Body of pancreas (tissue), 4 donors: Measurements from ENCODE around the gene ARID1B. TPM values are rescaled to one million over a fixed set of nuclear protein-coding genes. Genes with fewer than 3 reads are reported as not detected.

ENCODE experiments used
- ATAC-seq: fragments of 150-250 bp; one replicate; pipeline ENCODE4 v1.9.1; 2016
- DNase-seq, 4 donors: peaks; one replicate each; pipeline ENCODE4 v3.0.0-alpha.2; 2019
- H3K27ac ChIP-seq, 4 donors: fragments of 200-600 bp; sonication (generic); 1 replicate in 3 of 4; 2 replicates in 1 of 4; pipeline versions ENCODE4 v1.5.1 to v1.6.1; 2016 to 2019; ENCODE audit warnings: mild to moderate bottlenecking in 1 of 4, mixed read lengths in 1 of 4, moderate library complexity in 1 of 4
- H3K27me3 ChIP-seq, 2 donors: fragments of 200-600 bp; sonication (generic); one replicate each; pipeline ENCODE4 v1.6.0; 2016; ENCODE audit warnings: mild to moderate bottlenecking in 1 of 2
- H3K36me3 ChIP-seq, 2 donors: fragments of 200-600 bp; sonication (generic); replicated peaks in 1 of 2; 2 replicates each; pipeline ENCODE4 v1.5.1; 2016; ENCODE audit warnings: low read depth in 2 of 2; ENCODE audit not compliant: insufficient read depth in 1 of 2
- H3K4me1 ChIP-seq: fragments of 200-600 bp; sonication (generic); one replicate; pipeline ENCODE4 v1.6.0; 2016
- H3K4me3 ChIP-seq, 2 donors: fragments of 200-600 bp; sonication (generic); 1 replicate in 1 of 2; 2 replicates in 1 of 2; pipeline ENCODE4 v1.5.1; 2016 to 2019
- H3K9me3 ChIP-seq, 3 donors: fragments of 200-600 bp; sonication (generic); 1 replicate in 2 of 3; 2 replicates in 1 of 3; pipeline ENCODE4 v1.5.1; 2016
- POLR2A ChIP-seq, 3 donors: fragments of 450-650 bp; IDR thresholded peaks; one replicate each; pipeline ENCODE4 v1.6.1; 2016; ENCODE audit warnings: antibody characterized with exemption in 3 of 3, mild to moderate bottlenecking in 2 of 3
- WGBS, 2 donors: methylation state at CpG; one replicate each; pipeline ENCODE4 v1.1.5; 2017; 5-methylcytosine and 5-hydroxymethylcytosine counted together
- intact Hi-C: fragments of 100-400 bp; cut with DNase I; formaldehyde crosslinking; loops from one replicate; pipeline ENCODE4 v1.15.1; 2023
- total RNA-seq, 2 donors: library from RNA; depleted of rRNA; stranded (reverse); fragments of >200 nt; gene quantifications; one replicate each; pipeline ENCODE4 v1.1.0, GENCODE V29; 2016
- TF ChIP-seq, protein P1 (sequence below), 7 experiments: fragments of 450-650 bp in 4 of 7; fragments of 200-600 bp in 3 of 7; sonication (generic) in 3 of 7; IDR thresholded peaks; one replicate each; pipeline ENCODE4 v1.5.1; 2016 to 2019; ENCODE audit warnings: antibody characterized with exemption in 7 of 7

ARID1B gene
- total RNA-seq, 2 donors from 2014 or later, result 71.5 to 85.1 TPM

DNA sequence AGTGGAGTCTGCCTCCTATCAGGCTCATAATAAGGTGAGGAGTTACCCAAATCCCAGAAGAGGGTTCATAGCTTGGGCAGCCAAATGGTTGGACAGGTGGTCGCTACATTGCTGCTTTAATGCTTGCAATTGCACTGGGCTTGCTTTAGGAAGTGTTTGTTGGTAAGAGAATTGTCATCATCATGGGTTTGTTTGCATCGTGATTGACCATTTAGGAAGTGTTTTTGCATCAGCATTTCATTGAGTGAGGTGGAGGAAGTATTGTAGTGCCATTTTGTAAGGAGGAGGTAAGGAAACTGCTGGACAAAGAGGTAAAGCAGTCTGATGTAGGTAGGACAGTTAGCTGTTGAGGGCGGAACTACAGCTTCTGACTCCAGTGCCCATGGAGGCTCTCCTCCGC lies 101.5 kb downstream of the ARID1B start:
- DNase-seq, result no peak
- 89 to 96% methylated on average over 4 of the region's 4 CpGs for WGBS, 2 donors
- H3K27ac ChIP-seq, result no peak overlapping the region
- H3K4me1 ChIP-seq, result peaks cover 55% of the 10 kb centered on the region
- TF ChIP-seq, protein P1, sequence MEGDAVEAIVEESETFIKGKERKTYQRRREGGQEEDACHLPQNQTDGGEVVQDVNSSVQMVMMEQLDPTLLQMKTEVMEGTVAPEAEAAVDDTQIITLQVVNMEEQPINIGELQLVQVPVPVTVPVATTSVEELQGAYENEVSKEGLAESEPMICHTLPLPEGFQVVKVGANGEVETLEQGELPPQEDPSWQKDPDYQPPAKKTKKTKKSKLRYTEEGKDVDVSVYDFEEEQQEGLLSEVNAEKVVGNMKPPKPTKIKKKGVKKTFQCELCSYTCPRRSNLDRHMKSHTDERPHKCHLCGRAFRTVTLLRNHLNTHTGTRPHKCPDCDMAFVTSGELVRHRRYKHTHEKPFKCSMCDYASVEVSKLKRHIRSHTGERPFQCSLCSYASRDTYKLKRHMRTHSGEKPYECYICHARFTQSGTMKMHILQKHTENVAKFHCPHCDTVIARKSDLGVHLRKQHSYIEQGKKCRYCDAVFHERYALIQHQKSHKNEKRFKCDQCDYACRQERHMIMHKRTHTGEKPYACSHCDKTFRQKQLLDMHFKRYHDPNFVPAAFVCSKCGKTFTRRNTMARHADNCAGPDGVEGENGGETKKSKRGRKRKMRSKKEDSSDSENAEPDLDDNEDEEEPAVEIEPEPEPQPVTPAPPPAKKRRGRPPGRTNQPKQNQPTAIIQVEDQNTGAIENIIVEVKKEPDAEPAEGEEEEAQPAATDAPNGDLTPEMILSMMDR (IDR thresholded peaks at IDR 0.05), result no peak
- TF ChIP-seq POLR2A (IDR thresholded peaks at IDR 0.05), result no peak
- H3K4me3 ChIP-seq, result no peak overlapping the region
- intact Hi-C loops, result no loop called here
- no peaks in the 10 kb centered on the region for H3K36me3 ChIP-seq
- no peak for ATAC-seq
- no peaks in the 10 kb centered on the region for H3K9me3 ChIP-seq
- no peaks in the 10 kb centered on the region for H3K27me3 ChIP-seq

- no peaks in the 10 kb centered on the region for H3K27me3 ChIP-seq
- TF ChIP-seq POLR2A (IDR thresholded peaks at IDR 0.05), result no peak
- TF ChIP-seq, protein P1 (IDR thresholded peaks at IDR 0.05), result no peak
- ATAC-seq (no peak), DNase-seq (no peak)
- no peaks in the 10 kb centered on the region for H3K36me3 ChIP-seq
- intact Hi-C loops, result no loop called here
- WGBS, 2 donors, result 77 to 87% methylated on average over 4 of the region's 4 CpGs
- H3K9me3 ChIP-seq, result no peaks in the 10 kb centered on the region
- H3K4me3 ChIP-seq, result no peak overlapping the region
- H3K27ac ChIP-seq, result no peak overlapping the region
- H3K4me1 ChIP-seq, result peaks cover 56% of the 10 kb centered on the region
Measured at GRCh38 chr6:156879186-156879585, 102.0 kb downstream of the ARID1B start.

DNA sequence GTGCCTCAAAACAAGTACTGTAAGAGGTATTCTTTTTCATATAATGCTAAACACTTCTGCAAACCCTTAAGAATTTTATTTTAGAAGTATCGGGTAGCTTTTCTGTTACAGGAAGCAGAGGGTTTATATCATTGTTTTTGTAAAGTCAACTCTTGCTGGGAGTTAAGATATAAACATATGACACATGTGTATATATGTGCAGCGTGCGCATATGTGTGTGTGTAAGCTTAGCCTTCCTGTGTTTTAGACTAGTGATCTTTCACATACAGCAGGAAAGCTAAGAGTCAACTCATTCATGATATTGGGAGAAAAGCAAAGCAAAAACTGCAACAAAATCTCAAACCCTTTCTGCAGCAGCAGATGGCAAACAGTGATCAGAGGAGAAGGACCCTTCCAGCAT lies 102.4 kb downstream of the ARID1B start:
- no peaks in the 10 kb centered on the region for H3K36me3 ChIP-seq
- intact Hi-C loops, result no loop called here
- no peaks in the 10 kb centered on the region for H3K9me3 ChIP-seq
- no peak overlapping the region for H3K27ac ChIP-seq
- TF ChIP-seq POLR2A (IDR thresholded peaks at IDR 0.05), result no peak
- TF ChIP-seq, protein P1 (IDR thresholded peaks at IDR 0.05), result no peak
- no peaks in the 10 kb centered on the region for H3K27me3 ChIP-seq
- 89 to 93% methylated on average over 3 of the region's 3 CpGs for WGBS, 2 donors
- peaks cover 56% of the 10 kb centered on the region for H3K4me1 ChIP-seq
- H3K4me3 ChIP-seq, result no peak overlapping the region
- DNase-seq (no peak), ATAC-seq (no peak)

GRCh38 chr6:156880913-156881312 lies 103.7 kb downstream of the ARID1B start:
- ATAC-seq, result no peak

More at GRCh38 chr6:156880913-156881312, 103.7 kb downstream of the ARID1B start:
- Histone ChIP-seq H3K27me3 (no peaks in the 10 kb centered on the region), H3K27ac (no peak overlapping the region), H3K4me3 (no peak overlapping the region), H3K36me3 (no peaks in the 10 kb centered on the region), H3K9me3 (no peaks in the 10 kb centered on the region), H3K4me1 (peaks cover 60% of the 10 kb centered on the region)
- 29 to 48% methylated on average over 3 of the region's 3 CpGs for WGBS, 2 donors
- DNase-seq, result peak in 2 of 4 donors; percentile 37 to 60
- TF ChIP-seq, protein P1 (IDR thresholded peaks at IDR 0.05), result no peak
- no peak for TF ChIP-seq POLR2A (IDR thresholded peaks at IDR 0.05)
- intact Hi-C loops, result no loop called here
